HUES6 (cell line): ENCODE results near the gene CLEC19A.
"Not testable (repeated sequence)": the region's sequence is repeated elsewhere in the genome, so short reads cannot be mapped to it uniquely, and the experiment has no call there.

Experiments
- H3K27ac ChIP-seq: 2 replicates; pipeline ENCODE4 v1.7.0; 2013; ENCODE audit warnings: low read depth, mild to moderate bottlenecking, low read length, inconsistent platforms
- H3K27me3 ChIP-seq: 2 replicates; pipeline ENCODE4 v1.6.1; 2013; ENCODE audit warnings: low read length; ENCODE audit not compliant: control insufficient read depth, insufficient read depth
- H3K36me3 ChIP-seq: 2 replicates; pipeline ENCODE4 v1.6.1; 2013; ENCODE audit warnings: low read length; ENCODE audit not compliant: control insufficient read depth, insufficient read depth
- H3K4me1 ChIP-seq: 2 replicates; pipeline ENCODE4 v1.6.1; 2013; ENCODE audit warnings: low read length; ENCODE audit not compliant: control insufficient read depth, insufficient read depth
- H3K4me3 ChIP-seq: 2 replicates; pipeline ENCODE4 v1.5.1; 2013; ENCODE audit warnings: low read depth, low read length
- H3K9ac ChIP-seq: one replicate; pipeline ENCODE4 v1.6.1; 2013; ENCODE audit warnings: mild to moderate bottlenecking, low read length
- H3K9me3 ChIP-seq: 2 replicates; pipeline ENCODE4 v1.6.1; 2013; ENCODE audit warnings: low read depth, low read length; ENCODE audit not compliant: control insufficient read depth, insufficient read depth

CLEC19A gene

DNA sequence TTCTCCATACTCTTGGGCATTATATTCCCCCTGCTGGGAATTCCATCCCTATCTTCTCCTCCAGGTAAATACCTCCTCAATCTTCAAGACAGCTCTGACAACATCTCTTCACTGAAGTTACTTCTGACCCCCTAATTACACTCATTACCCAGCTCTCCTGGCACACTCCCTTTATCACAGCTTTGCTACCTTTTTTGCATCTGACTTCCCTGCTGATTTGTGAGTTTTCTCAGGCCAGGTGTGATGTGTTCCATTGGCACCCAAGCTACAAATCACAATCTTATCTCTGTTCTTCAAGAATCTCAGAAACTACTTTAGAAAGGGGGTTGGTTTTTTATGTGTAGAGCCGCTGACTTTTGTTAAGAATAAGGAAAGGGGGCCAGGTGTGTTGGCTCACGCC, 14.0 kb downstream of the CLEC19A start:
- no peak overlapping the region for H3K4me3 ChIP-seq
- H3K36me3 ChIP-seq: no peaks in the 10 kb centered on the region
- no peak overlapping the region for H3K27ac ChIP-seq
- H3K9ac ChIP-seq: no peak overlapping the region
- H3K9me3 ChIP-seq: no peaks in the 10 kb centered on the region
- peaks cover 7% of the 10 kb centered on the region; the same call in 1 of the 2 replicates for H3K27me3 ChIP-seq
- H3K4me1 ChIP-seq: no peaks in the 10 kb centered on the region

DNA sequence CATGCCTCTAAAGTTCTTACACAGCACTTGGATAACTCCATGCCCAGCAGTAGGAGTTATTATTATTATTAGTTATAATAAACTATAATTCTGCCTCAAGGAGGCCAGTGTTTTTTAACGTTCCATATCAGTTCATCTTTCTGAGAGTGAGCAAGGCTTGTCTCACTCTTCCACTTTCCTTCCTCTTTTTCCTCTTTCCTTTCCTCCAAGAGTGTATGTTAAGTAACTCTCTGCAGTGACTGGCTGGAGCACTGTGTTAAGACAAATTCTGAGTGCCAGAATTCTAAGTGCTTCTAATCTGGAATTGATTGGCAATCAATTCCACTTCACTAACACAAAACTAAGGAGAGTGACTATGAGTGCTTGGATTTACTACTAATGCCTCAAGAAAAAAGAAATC, 16.4 kb downstream of the CLEC19A start:
- peaks cover 3% of the 10 kb centered on the region; the same call in 1 of the 2 replicates for H3K4me1 ChIP-seq
- no peaks in the 10 kb centered on the region for H3K36me3 ChIP-seq

DNA sequence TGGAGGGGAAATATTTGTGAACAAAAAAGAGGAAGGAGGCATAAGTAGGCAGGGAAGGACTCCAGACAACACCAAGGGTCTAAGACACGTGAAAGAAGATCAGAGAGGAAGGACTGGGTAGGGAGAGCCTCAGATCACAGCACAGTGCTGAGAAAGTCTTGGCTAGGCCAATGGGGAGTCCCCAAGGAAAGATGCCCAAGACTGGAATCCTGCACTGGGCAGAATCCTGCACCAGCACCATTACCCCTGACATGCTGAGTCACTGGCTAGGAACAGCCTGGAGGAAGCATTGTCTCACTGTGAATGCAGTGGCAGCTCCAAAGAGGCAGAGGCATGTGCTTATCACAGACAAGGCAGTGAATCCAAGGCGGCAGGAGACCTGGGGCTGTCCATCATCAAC, 19.2 kb downstream of the CLEC19A start:
- Histone ChIP-seq H3K36me3 (no peaks in the 10 kb centered on the region), H3K9ac (no peak overlapping the region), H3K9me3 (no peaks in the 10 kb centered on the region)

More for the DNA sequence above, 16.4 kb downstream of the CLEC19A start:
- H3K27ac ChIP-seq: no peak overlapping the region
- no peak overlapping the region for H3K9ac ChIP-seq
- H3K4me3 ChIP-seq: no peak overlapping the region
- no peaks in the 10 kb centered on the region for H3K9me3 ChIP-seq
- H3K27me3 ChIP-seq: no peaks in the 10 kb centered on the region

DNA sequence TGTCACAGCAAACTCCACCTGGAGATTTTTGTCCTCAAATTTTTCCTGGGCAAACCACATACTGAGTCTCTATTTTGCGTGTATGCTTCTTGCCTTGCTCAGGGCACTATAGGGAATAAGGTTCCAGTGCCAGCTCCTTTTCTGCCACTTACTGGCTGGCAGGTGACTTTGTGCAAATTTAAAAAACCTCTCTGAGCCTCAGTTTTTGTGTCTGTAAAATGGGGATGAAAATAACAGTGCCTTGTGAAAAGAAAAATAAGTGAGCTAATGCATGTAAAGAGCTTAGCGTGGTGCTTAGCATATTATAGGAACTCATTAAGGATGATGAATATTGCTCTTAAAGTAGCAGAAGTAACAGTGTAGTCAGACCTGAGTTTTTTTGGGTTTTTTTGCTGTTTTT, 19.9 kb downstream of the CLEC19A start:
- H3K27ac ChIP-seq: no peak overlapping the region
- H3K27me3 ChIP-seq: no peaks in the 10 kb centered on the region
- no peaks in the 10 kb centered on the region for H3K9me3 ChIP-seq
- H3K4me3 ChIP-seq: no peak overlapping the region
- no peaks in the 10 kb centered on the region for H3K36me3 ChIP-seq
- no peak overlapping the region for H3K9ac ChIP-seq
- H3K4me1 ChIP-seq: peaks cover 3% of the 10 kb centered on the region; the same call in 1 of the 2 replicates

More for the DNA sequence above, 19.2 kb downstream of the CLEC19A start:
- H3K4me3 ChIP-seq: no peak overlapping the region
- peaks cover 3% of the 10 kb centered on the region; the same call in 1 of the 2 replicates for H3K4me1 ChIP-seq
- H3K27me3 ChIP-seq: no peaks in the 10 kb centered on the region
- H3K27ac ChIP-seq: no peak overlapping the region

DNA sequence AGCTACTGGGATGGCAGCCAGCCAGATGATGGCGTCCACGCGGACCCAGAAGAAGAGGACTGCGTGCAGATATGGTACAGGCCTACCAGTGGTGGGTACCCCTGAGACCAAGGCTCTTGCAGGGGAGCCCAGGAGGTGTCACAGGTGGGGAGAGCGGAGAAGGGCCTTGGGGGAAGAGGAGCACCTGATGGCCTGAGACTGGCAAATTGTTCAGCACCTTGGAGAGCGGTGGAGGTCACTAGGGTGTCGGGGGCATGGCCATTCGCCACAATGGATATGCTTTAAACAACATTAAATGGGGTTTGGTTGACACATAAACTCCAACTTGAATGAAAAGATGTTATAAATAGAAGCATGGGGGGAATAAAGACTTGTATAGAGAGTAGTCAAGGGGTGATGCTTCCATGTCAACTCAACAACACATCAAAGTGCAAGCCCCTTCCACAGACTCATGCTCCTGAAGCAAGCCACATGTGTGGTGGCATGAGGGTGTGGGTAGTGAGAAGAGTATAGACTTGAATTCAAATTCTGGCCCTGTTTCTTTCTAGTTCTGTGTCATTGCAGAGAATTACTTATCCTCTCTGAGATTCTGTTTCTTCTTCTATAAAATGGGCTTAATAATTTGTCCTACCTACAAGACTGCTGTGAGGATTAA, 22.2 kb downstream of the CLEC19A start:
- H3K27me3 ChIP-seq: no peaks in the 10 kb centered on the region
- no peak overlapping the region for H3K9ac ChIP-seq
- peaks cover 4% of the 10 kb centered on the region for H3K9me3 ChIP-seq
- no peak overlapping the region for H3K4me3 ChIP-seq
- peaks cover 3% of the 10 kb centered on the region; the same call in 1 of the 2 replicates for H3K4me1 ChIP-seq
- H3K27ac ChIP-seq: no peak overlapping the region
- no peaks in the 10 kb centered on the region for H3K36me3 ChIP-seq

DNA sequence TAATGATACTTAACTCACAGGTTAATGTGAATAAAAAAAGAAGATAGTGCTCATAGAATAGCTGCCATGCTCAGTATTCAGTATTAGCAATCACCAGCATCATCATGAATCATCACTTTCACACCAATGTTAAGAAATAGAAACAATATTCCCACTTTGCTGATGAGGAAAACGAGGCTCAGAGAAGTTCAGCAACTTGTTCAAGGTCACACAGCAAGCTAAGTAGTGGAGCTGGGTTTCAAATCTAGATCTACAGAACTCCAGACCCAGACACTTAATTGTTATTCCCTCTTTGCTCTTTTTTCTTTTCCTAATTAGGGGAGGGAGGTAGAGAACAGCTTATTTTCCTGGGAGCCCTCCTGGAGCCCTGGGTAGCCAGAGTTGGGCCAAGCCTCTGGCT, 22.9 kb downstream of the CLEC19A start:
- Histone ChIP-seq H3K36me3 (no peaks in the 10 kb centered on the region), H3K9ac (no peak overlapping the region), H3K27ac (no peak overlapping the region), H3K4me3 (no peak overlapping the region), H3K27me3 (no peaks in the 10 kb centered on the region), H3K4me1 (peaks cover 3% of the 10 kb centered on the region; the same call in 1 of the 2 replicates), H3K9me3 (peaks cover 10% of the 10 kb centered on the region)

DNA sequence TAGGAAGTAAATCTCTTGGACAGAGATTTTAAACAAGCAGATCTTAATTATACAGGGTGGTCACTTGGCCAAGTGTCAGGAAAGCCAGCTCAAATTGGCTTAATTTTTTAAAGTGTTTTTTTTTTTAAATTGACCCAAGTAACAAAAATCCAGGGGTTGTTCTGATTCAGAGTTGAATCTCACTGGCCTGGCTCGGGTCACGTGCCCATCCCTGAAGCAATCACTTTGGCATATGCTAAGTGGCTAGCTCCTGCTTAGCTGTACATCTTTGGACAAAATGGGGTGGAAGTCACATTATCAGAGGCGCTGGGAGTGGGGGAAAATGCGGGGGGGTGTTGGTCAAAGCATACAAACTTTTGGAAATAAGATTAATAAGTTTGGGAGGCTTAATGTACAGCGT, 23.6 kb downstream of the CLEC19A start:
- Histone ChIP-seq H3K4me3 (no peak overlapping the region), H3K27me3 (no peaks in the 10 kb centered on the region), H3K36me3 (no peaks in the 10 kb centered on the region), H3K9ac (no peak overlapping the region), H3K27ac (no peak overlapping the region), H3K4me1 (peaks cover 3% of the 10 kb centered on the region; the same call in 1 of the 2 replicates), H3K9me3 (peaks cover 10% of the 10 kb centered on the region)

DNA sequence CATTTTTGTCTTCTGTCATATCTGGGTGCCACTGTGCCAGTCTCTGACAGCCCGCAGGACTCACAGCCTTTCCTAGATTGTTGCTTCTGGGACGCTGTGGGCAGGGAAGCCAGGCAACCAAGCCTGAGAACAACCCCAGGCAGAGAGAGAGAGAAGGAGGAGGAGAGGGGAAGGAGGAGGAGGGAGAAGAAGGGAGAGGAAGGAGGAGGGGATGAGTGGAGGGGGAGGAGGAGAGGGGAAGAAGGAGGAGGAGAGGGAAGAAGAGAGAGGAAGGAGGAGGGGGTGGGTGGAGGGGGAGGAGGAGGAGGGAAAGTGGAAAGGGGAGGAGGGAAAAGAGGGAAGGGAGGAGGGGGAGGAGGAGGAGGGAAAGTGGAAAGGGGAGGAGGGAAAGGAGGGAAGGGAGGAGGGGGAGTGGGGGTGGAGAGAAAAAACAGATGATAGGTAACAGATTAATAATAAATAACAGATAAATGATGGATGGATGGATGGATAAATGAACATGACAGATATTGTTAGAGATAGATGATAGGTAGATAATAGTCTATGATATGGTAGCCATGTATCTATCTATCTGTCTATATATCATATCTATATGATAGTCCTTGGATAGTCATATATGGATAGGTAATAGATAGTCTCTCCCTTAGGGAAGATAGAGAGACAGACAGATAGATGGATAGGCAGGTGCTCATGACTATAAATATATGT, 29.3 kb downstream of the CLEC19A start:
- Histone ChIP-seq H3K9ac (no peak overlapping the region), H3K4me3 (no peak overlapping the region), H3K36me3 (no peaks in the 10 kb centered on the region), H3K9me3 (peaks cover 10% of the 10 kb centered on the region), H3K4me1 (peaks cover 17% of the 10 kb centered on the region), H3K27me3 (no peaks in the 10 kb centered on the region), H3K27ac (no peak overlapping the region)

DNA sequence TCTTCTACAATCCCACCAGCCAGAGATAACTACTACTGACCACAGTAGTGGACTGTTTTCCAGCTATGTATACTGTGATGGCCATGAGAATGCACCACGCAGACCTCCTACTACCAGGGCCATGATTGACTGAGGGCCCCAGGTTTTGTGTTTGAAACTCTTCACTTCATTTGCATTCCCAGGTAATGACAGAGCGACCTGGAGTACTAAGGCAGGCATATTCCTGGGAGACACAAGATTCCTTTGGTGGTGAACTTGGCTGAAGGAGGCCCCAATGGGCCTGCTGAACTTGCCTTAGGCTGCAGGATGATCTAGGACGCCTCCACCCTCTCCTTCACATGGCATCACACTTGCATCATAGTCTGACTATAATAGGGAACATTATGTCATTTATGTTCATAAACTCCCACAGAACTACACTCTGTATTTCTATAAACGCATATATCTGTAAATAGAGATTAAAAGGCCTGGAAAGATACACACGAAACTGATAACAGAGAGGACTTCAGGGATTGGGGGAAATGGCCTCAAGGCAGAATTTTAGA, 30.4 kb downstream of the CLEC19A start:
- no peak overlapping the region for H3K9ac ChIP-seq
- peaks cover 10% of the 10 kb centered on the region for H3K9me3 ChIP-seq
- no peaks in the 10 kb centered on the region for H3K27me3 ChIP-seq
- H3K4me3 ChIP-seq: no peak overlapping the region
- no peak overlapping the region for H3K27ac ChIP-seq
- H3K36me3 ChIP-seq: no peaks in the 10 kb centered on the region
- peaks cover 17% of the 10 kb centered on the region for H3K4me1 ChIP-seq

DNA sequence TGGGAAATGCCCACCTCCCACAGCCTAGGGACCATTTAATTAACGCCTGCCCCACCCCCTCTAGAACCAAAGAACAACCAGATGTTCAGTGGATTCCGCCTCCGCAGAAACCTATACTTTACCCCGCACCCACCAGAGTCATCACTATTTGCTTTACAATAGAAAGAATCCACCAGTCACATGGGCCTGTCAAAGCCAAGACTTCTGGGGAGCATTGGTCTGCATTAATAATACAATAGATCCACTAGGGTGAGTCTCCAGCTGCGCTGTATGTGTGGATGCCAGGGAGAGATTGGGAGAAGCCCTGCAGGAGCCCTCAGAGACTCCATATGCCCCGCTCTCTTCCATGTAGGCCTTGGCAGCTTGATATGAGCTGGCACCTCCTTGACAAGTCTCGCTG, 31.3 kb downstream of the CLEC19A start:
- H3K36me3 ChIP-seq: no peaks in the 10 kb centered on the region
- no peaks in the 10 kb centered on the region for H3K27me3 ChIP-seq
- no peak overlapping the region for H3K9ac ChIP-seq
- H3K4me1 ChIP-seq: peaks cover 17% of the 10 kb centered on the region
- 0 out of 2 replicates have a peak overlapping the region, but pooled peaks have one; percentile 5 for H3K4me3 ChIP-seq
- H3K27ac ChIP-seq: no peak overlapping the region
- H3K9me3 ChIP-seq: peaks cover 10% of the 10 kb centered on the region

DNA sequence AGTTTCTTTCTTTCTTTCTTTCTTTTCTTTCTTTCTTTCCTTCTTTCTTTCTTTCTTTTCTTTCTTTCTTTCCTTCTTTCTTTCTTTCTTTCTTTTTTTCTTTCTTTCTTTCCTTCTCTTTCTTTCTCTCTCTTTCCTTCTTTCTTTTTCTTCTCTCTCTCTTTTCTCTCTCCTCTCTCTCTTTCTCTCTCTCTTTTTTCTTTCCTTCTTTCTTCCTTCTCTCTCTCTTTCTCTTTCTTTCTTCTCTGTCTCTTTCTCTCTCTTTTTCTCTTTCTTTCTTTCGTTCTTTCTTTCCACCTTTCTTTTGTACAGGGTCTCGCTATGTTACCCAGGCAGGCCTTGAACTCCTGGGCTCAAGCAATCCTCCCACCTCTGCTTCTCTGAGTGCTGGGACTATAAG, 35.7 kb downstream of the CLEC19A start:
- not testable (repeated sequence) for H3K27me3 ChIP-seq, H3K36me3 ChIP-seq, H3K4me3 ChIP-seq, H3K9ac ChIP-seq, H3K9me3 ChIP-seq, H3K27ac ChIP-seq
- peaks cover 12% of the 10 kb centered on the region for H3K4me1 ChIP-seq
